ENCODE data around the gene PRR15.

DNA sequence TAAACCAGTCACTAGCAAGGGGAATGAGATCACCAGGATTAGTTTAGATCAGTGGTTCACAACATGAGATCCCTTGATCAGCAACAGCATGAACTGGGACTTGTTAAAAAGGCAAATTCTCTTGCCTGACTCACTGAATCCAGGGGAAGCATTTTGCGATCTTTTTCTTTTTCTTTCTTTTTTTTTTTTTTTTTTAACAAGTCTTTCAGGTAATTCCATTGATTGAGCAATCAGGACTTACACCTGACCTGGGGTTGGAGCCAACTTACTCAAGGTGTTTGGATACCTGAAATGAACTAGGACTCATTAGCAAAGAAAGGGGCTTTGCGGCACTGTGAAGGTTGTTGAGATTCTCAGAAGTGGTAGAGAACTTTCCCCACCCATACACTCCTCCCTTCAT lies 47.1 kb upstream of the PRR15 start:
- no peak for TF ChIP-seq POLR2A (IDR thresholded peaks at IDR 0.05)
- TF ChIP-seq, protein P1, sequence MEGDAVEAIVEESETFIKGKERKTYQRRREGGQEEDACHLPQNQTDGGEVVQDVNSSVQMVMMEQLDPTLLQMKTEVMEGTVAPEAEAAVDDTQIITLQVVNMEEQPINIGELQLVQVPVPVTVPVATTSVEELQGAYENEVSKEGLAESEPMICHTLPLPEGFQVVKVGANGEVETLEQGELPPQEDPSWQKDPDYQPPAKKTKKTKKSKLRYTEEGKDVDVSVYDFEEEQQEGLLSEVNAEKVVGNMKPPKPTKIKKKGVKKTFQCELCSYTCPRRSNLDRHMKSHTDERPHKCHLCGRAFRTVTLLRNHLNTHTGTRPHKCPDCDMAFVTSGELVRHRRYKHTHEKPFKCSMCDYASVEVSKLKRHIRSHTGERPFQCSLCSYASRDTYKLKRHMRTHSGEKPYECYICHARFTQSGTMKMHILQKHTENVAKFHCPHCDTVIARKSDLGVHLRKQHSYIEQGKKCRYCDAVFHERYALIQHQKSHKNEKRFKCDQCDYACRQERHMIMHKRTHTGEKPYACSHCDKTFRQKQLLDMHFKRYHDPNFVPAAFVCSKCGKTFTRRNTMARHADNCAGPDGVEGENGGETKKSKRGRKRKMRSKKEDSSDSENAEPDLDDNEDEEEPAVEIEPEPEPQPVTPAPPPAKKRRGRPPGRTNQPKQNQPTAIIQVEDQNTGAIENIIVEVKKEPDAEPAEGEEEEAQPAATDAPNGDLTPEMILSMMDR (IDR thresholded peaks at IDR 0.05), result no peak
